Measurements from ENCODE around the gene EHMT1.
"Not testable (repeated sequence)": the region's sequence is repeated elsewhere in the genome, so short reads cannot be mapped to it uniquely, and the experiment has no call there.

EHMT1 gene

GRCh38 chr9:137882506-137882821 lies 263.7 kb downstream of the EHMT1 start:
- no peak for DNase-seq
- H3K9me3 ChIP-seq (ENCODE audit: control extremely low read depth in 1 of 5, control insufficient read depth in 4 of 5, insufficient read depth in 2 of 5, low read depth in 1 of 5, low read length in 4 of 5), result no peaks in the 10 kb centered on the region
- no peak overlapping the region for H3K4me3 ChIP-seq (ENCODE audit: control insufficient read depth in 1 of 7, extremely low read depth in 1 of 7, insufficient read depth in 4 of 7, low read depth in 2 of 7, low read length in 6 of 7)
- no peaks in the 10 kb centered on the region for H3K36me3 ChIP-seq (ENCODE audit: control insufficient read depth in 4 of 4, insufficient read depth in 4 of 4, low read length in 3 of 4)
- CTCF ChIA-PET, result no interaction called here
- H3K27me3 ChIP-seq (replicated peaks in 2 of 5; ENCODE audit: control insufficient read depth in 4 of 5, insufficient read depth in 5 of 5, low read length in 4 of 5), result peaks cover 0 to 35% (median 6%) of the 10 kb centered on the region in 5 experiments
- H3K27ac ChIP-seq (ENCODE audit: insufficient read depth in 1 of 2, low read depth in 1 of 2, low read length in 2 of 2, poor library complexity in 1 of 2, severe bottlenecking in 2 of 2), result no peak overlapping the region
- H3K4me1 ChIP-seq (ENCODE audit: control extremely low read depth in 1 of 4, control insufficient read depth in 4 of 4, insufficient read depth in 4 of 4, low read length in 3 of 4), result peaks cover 0 to 5% (median 4%) of the 10 kb centered on the region in 4 experiments
- POLR2A ChIA-PET, result no interaction called here
- 95% methylated on average over 10 of the region's 10 CpGs for WGBS (ENCODE audit: insufficient coverage)

GRCh38 chr9:137883977-137884376 lies 265.2 kb downstream of the EHMT1 start:
- H3K4me3 ChIP-seq (ENCODE audit: control insufficient read depth in 1 of 7, extremely low read depth in 1 of 7, insufficient read depth in 4 of 7, low read depth in 2 of 7, low read length in 6 of 7); DNase-seq; H3K36me3 ChIP-seq (ENCODE audit: control insufficient read depth in 4 of 4, insufficient read depth in 4 of 4, low read length in 3 of 4); H3K4me1 ChIP-seq (ENCODE audit: control extremely low read depth in 1 of 4, control insufficient read depth in 4 of 4, insufficient read depth in 4 of 4, low read length in 3 of 4); H3K9me3 ChIP-seq (ENCODE audit: control extremely low read depth in 1 of 5, control insufficient read depth in 4 of 5, insufficient read depth in 2 of 5, low read depth in 1 of 5, low read length in 4 of 5); H3K27ac ChIP-seq (ENCODE audit: insufficient read depth in 1 of 2, low read depth in 1 of 2, low read length in 2 of 2, poor library complexity in 1 of 2, severe bottlenecking in 2 of 2); POLR2A ChIA-PET; CTCF ChIA-PET: not testable (repeated sequence)
- no CpG with 5 or more reads among the region's 6 CpGs for WGBS (ENCODE audit: insufficient coverage)
- peaks cover 0 to 26% (median 3%) of the 10 kb centered on the region in 5 experiments for H3K27me3 ChIP-seq (replicated peaks in 2 of 5; ENCODE audit: control insufficient read depth in 4 of 5, insufficient read depth in 5 of 5, low read length in 4 of 5)

- H3K9me3 ChIP-seq (ENCODE audit: control extremely low read depth in 1 of 5, control insufficient read depth in 4 of 5, insufficient read depth in 2 of 5, low read depth in 1 of 5, low read length in 4 of 5); H3K27ac ChIP-seq (ENCODE audit: insufficient read depth in 1 of 2, low read depth in 1 of 2, low read length in 2 of 2, poor library complexity in 1 of 2, severe bottlenecking in 2 of 2); H3K4me1 ChIP-seq (ENCODE audit: control extremely low read depth in 1 of 4, control insufficient read depth in 4 of 4, insufficient read depth in 4 of 4, low read length in 3 of 4); H3K36me3 ChIP-seq (ENCODE audit: control insufficient read depth in 4 of 4, insufficient read depth in 4 of 4, low read length in 3 of 4); H3K4me3 ChIP-seq (ENCODE audit: control insufficient read depth in 1 of 7, extremely low read depth in 1 of 7, insufficient read depth in 4 of 7, low read depth in 2 of 7, low read length in 6 of 7); CTCF ChIA-PET; POLR2A ChIA-PET: not testable (repeated sequence)
- no CpG with 5 or more reads among the region's 7 CpGs for WGBS (ENCODE audit: insufficient coverage)
- peak in 2 of 3 donors; percentile 11 to 24 for DNase-seq
- H3K27me3 ChIP-seq (replicated peaks in 2 of 5; ENCODE audit: control insufficient read depth in 4 of 5, insufficient read depth in 5 of 5, low read length in 4 of 5), result peaks cover 0 to 20% (median 3%) of the 10 kb centered on the region in 5 experiments
Measured at GRCh38 chr9:137884547-137884946, 265.7 kb downstream of the EHMT1 start.

GRCh38 chr9:137885121-137885520 lies 266.3 kb downstream of the EHMT1 start:
- H3K9me3 ChIP-seq (ENCODE audit: control extremely low read depth in 1 of 5, control insufficient read depth in 4 of 5, insufficient read depth in 2 of 5, low read depth in 1 of 5, low read length in 4 of 5); DNase-seq; H3K4me1 ChIP-seq (ENCODE audit: control extremely low read depth in 1 of 4, control insufficient read depth in 4 of 4, insufficient read depth in 4 of 4, low read length in 3 of 4); H3K4me3 ChIP-seq (ENCODE audit: control insufficient read depth in 1 of 7, extremely low read depth in 1 of 7, insufficient read depth in 4 of 7, low read depth in 2 of 7, low read length in 6 of 7); H3K27ac ChIP-seq (ENCODE audit: insufficient read depth in 1 of 2, low read depth in 1 of 2, low read length in 2 of 2, poor library complexity in 1 of 2, severe bottlenecking in 2 of 2); CTCF ChIA-PET; H3K36me3 ChIP-seq (ENCODE audit: control insufficient read depth in 4 of 4, insufficient read depth in 4 of 4, low read length in 3 of 4); POLR2A ChIA-PET: not testable (repeated sequence)
- 90% methylated on average over 2 of the region's 12 CpGs for WGBS (ENCODE audit: insufficient coverage)
- peaks cover 0 to 14% (median 2%) of the 10 kb centered on the region in 5 experiments for H3K27me3 ChIP-seq (replicated peaks in 2 of 5; ENCODE audit: control insufficient read depth in 4 of 5, insufficient read depth in 5 of 5, low read length in 4 of 5)
